ENCODE measurements around the gene DFFB.

DNA sequence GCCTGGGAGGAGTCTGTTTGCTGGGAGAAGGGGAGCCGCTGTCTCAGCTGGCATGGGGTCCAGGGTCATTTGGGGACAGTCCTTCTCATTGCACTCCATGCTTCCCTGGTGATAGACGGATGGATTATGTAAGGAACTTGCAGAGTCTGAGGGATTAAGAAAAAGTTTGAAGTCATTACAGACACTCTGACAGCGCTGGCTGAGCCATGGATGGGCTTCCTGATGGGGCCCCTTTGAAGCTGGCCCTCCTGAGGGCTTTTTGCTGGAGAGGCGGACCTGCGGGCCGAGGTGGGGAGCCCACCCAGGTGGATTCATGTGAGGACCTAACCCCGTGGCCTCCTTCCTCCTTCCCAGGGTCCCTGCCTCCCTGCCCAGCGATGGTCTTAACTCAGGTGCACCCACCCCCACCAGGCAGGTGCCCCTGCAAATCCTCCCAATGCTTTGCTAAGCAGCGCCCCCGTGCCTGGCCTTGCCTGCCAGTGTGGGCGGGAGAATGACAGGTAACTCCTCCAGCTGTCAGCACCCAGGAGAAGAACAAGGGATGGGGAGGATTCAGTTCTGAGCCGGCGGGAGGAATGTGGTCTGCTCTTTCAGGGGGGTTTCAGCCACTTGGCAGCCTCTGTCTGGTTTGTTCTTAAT lies 67.0 kb downstream of the DFFB start:
- TF ChIP-seq, protein P1, sequence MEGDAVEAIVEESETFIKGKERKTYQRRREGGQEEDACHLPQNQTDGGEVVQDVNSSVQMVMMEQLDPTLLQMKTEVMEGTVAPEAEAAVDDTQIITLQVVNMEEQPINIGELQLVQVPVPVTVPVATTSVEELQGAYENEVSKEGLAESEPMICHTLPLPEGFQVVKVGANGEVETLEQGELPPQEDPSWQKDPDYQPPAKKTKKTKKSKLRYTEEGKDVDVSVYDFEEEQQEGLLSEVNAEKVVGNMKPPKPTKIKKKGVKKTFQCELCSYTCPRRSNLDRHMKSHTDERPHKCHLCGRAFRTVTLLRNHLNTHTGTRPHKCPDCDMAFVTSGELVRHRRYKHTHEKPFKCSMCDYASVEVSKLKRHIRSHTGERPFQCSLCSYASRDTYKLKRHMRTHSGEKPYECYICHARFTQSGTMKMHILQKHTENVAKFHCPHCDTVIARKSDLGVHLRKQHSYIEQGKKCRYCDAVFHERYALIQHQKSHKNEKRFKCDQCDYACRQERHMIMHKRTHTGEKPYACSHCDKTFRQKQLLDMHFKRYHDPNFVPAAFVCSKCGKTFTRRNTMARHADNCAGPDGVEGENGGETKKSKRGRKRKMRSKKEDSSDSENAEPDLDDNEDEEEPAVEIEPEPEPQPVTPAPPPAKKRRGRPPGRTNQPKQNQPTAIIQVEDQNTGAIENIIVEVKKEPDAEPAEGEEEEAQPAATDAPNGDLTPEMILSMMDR (IDR thresholded peaks at IDR 0.05) = no peak
- no peak for TF ChIP-seq POLR2A (IDR thresholded peaks at IDR 0.05)

All from esophagus squamous epithelium (tissue), 4 donors.